SK-N-SH (cell line): ENCODE results near the gene IL32. TPM values are rescaled to one million over a fixed set of nuclear protein-coding genes. Genes with fewer than 3 reads are reported as not detected.

ENCODE experiments used
- CTCF ChIA-PET: fragments of 300-600, 350-600 bp; formaldehyde crosslinking; extraction: SDS; loops from one replicate; lab custom pipeline; 2021; lab: Yijun Ruan, JAX
- POLR2A ChIA-PET: fragments of 350-600 bp; sonication (Branson Sonifier 250); formaldehyde crosslinking; extraction: SDS; loops from one replicate; lab custom pipeline; 2020; ENCODE audit warnings: antibody characterized with exemption, inconsistent platforms; lab: Yijun Ruan, JAX
- DNase-seq: peaks from one replicate; pipeline ENCODE4 v3.0.0; 2012
- H2AFZ ChIP-seq: fragments of 200-600 bp; sonication (generic); 2 replicates; pipeline ENCODE4 v1.8.1; 2016; ENCODE audit warnings: antibody characterized with exemption, mild to moderate bottlenecking, low read depth
- H3F3A ChIP-seq: fragments of 200-600 bp; sonication (generic); replicated peaks from 2 replicates; pipeline ENCODE3; 2016; ENCODE audit warnings: antibody characterized with exemption, mild to moderate bottlenecking; ENCODE audit not compliant: insufficient read depth
- H3K27ac ChIP-seq, 2 experiments: fragments of 200-500 bp in 1 of 2; fragments of 200-600 bp in 1 of 2; sonication (Bioruptor generic) in 1 of 2; sonication (generic), shearing (Covaris generic) in 1 of 2; 2 replicates each; pipeline versions ENCODE4 v1.5.1 to v1.6.1; 2014 to 2016; ENCODE audit warnings: low read depth in 2 of 2, inconsistent platforms in 1 of 2, low read length in 1 of 2, mild to moderate bottlenecking in 1 of 2, mixed read lengths in 1 of 2
- H3K27me3 ChIP-seq: fragments of 200-600 bp; sonication (generic), shearing (Covaris generic); 2 replicates; pipeline ENCODE4 v1.6.1; 2016; ENCODE audit warnings: mixed run types; ENCODE audit not compliant: insufficient read depth
- H3K36me3 ChIP-seq, 2 experiments: fragments of 200-500 bp in 1 of 2; fragments of 200-600 bp in 1 of 2; sonication (Bioruptor generic) in 1 of 2; sonication (generic) in 1 of 2; replicated peaks in 1 of 2; 2 replicates each; pipeline versions ENCODE3 to v1.5.1; 2014 to 2016; ENCODE audit warnings: low read length in 1 of 2, mild to moderate bottlenecking in 1 of 2; ENCODE audit not compliant: insufficient read depth in 2 of 2, control insufficient read depth in 1 of 2
- H3K4me1 ChIP-seq, 2 experiments: fragments of 200-500 bp in 1 of 2; fragments of 200-600 bp in 1 of 2; sonication (Bioruptor generic) in 1 of 2; sonication (generic), shearing (Covaris generic) in 1 of 2; 2 replicates each; pipeline versions ENCODE4 v1.5.1 to v1.6.1; 2014 to 2016; ENCODE audit warnings: low read depth in 1 of 2, low read length in 1 of 2, mixed run types in 1 of 2; ENCODE audit not compliant: insufficient read depth in 2 of 2, control insufficient read depth in 1 of 2
- H3K4me2 ChIP-seq: fragments of 200-600 bp; sonication (generic), shearing (Covaris generic); 2 replicates; pipeline ENCODE4 v1.6.1; 2017; ENCODE audit warnings: mixed run types
- H3K4me3 ChIP-seq, 2 experiments: fragments of 200-500 bp in 1 of 2; fragments of 200-600 bp in 1 of 2; sonication (Bioruptor generic) in 1 of 2; sonication (generic), shearing (Covaris generic) in 1 of 2; 2 replicates each; pipeline versions ENCODE4 v1.5.1 to v1.8.1; 2014 to 2016; ENCODE audit warnings: low read depth in 2 of 2, inconsistent platforms in 1 of 2, low read length in 1 of 2, mild to moderate bottlenecking in 1 of 2, mixed read lengths in 1 of 2, moderate library complexity in 1 of 2
- H3K79me2 ChIP-seq: fragments of 200-600 bp; sonication (generic); 2 replicates; pipeline ENCODE4 v1.8.1; 2017; ENCODE audit warnings: mild to moderate bottlenecking; ENCODE audit not compliant: insufficient read depth
- H3K9ac ChIP-seq: fragments of 200-600 bp; sonication (generic); 2 replicates; pipeline ENCODE4 v1.6.1; 2017; ENCODE audit warnings: mixed run types
- H3K9me2 ChIP-seq: fragments of 200-600 bp; sonication (generic); 2 replicates; pipeline ENCODE4 v1.6.1; 2017; ENCODE audit warnings: mixed run types
- H3K9me3 ChIP-seq: fragments of 200-600 bp; sonication (generic); 2 replicates; pipeline ENCODE4 v1.6.1; 2017; ENCODE audit warnings: mixed run types, mild to moderate bottlenecking, moderate library complexity
- H4K20me1 ChIP-seq: fragments of 200-600 bp; sonication (generic); 2 replicates; pipeline ENCODE4 v1.6.1; 2017; ENCODE audit warnings: mild to moderate bottlenecking, mixed run types; ENCODE audit not compliant: insufficient read depth
- CHD2 ChIP-seq: fragments of 150-350 bp; IDR thresholded peaks from 2 replicates; pipeline ENCODE4 v1.6.1; 2018; ENCODE audit warnings: low read length; ENCODE audit not compliant: partially characterized antibody
- ELF1 ChIP-seq: IDR thresholded peaks from 2 replicates; pipeline ENCODE4 v1.4.0; 2012
- FOXJ3 ChIP-seq: sonication (generic); formaldehyde crosslinking; IDR thresholded peaks from 2 replicates; pipeline ENCODE4 v1.5.1; 2020; ENCODE audit warnings: mild to moderate bottlenecking, missing genetic modification reagents
- GABPA ChIP-seq: IDR thresholded peaks from 2 replicates; pipeline ENCODE4 v1.4.0; 2012; ENCODE audit warnings: low read depth, mild to moderate bottlenecking
- MAX ChIP-seq: IDR thresholded peaks from 2 replicates; pipeline ENCODE4 v1.4.0; 2012; ENCODE audit warnings: low read depth
- MXI1 ChIP-seq: IDR thresholded peaks from 2 replicates; pipeline ENCODE4 v1.6.1; 2012; ENCODE audit warnings: mild to moderate bottlenecking, low read depth, low read length, improper control_type of control experiment
- NFIC ChIP-seq: IDR thresholded peaks from 2 replicates; pipeline ENCODE4 v1.4.0; 2012; ENCODE audit warnings: borderline replicate concordance
- NRF1 ChIP-seq: IDR thresholded peaks from 2 replicates; pipeline ENCODE4 v1.6.1; 2012; ENCODE audit warnings: low read depth, mild to moderate bottlenecking, low read length
- PBX3 ChIP-seq: IDR thresholded peaks from 2 replicates; pipeline ENCODE4; 2012
- POLR2AphosphoS5 ChIP-seq: IDR thresholded peaks from 2 replicates; pipeline ENCODE4 v1.6.1; 2012; ENCODE audit warnings: low read depth, low read length
- REST ChIP-seq: IDR thresholded peaks from 2 replicates; pipeline ENCODE4 v1.6.1; 2012; ENCODE audit warnings: mild to moderate bottlenecking, low read depth, low read length, moderate library complexity
- TAF1 ChIP-seq: IDR thresholded peaks from 2 replicates; pipeline ENCODE4 v1.6.1; 2012; ENCODE audit warnings: low read depth, mild to moderate bottlenecking, low read length, moderate library complexity, borderline replicate concordance
- TEAD4 ChIP-seq: IDR thresholded peaks from 2 replicates; pipeline ENCODE4 v1.4.0; 2012; ENCODE audit warnings: mild to moderate bottlenecking, borderline replicate concordance; ENCODE audit not compliant: insufficient read depth
- USF1 ChIP-seq: IDR thresholded peaks from 2 replicates; pipeline ENCODE4 v1.4.0; 2012; ENCODE audit warnings: low read depth, borderline replicate concordance
- YY1 ChIP-seq: IDR thresholded peaks from 2 replicates; pipeline ENCODE4 v1.4.0; 2012; ENCODE audit warnings: low read depth, mild to moderate bottlenecking
- WGBS: methylation state at CpG from one replicate; pipeline ENCODE4 v1.1.6; 2017; ENCODE audit warnings: low lambda C conversion rate; 5-methylcytosine and 5-hydroxymethylcytosine counted together
- polyA plus RNA-seq, 3 experiments: library from polyadenylated mRNA; depleted of rRNA; stranded (reverse); fragments of >200 nt; gene quantifications; 2 replicates each; pipeline ENCODE4 v1.2.3, GENCODE V29; 2012

Gene IL32
- polyA plus RNA-seq, 1 of the 3 experiments (the other 2 are of a cell fraction): 26.4 TPM

- ChIA-PET CTCF (interaction anchor here (0.9 to 3.0 kb wide), 5 partner anchors 11 to 71 kb away, joined by 3 to 15 read pairs (median 8); partner anchors contain the start of gene ZNF205), POLR2A (no interaction called here)
- Histone ChIP-seq H3K79me2 (no peaks in the 10 kb centered on the region), H3K36me3 (no peaks in the 10 kb centered on the region), H3K27me3 (no peaks in the 10 kb centered on the region), H3K4me2 (no peak overlapping the region), H3K9me3 (no peaks in the 10 kb centered on the region), H3K9ac (no peak overlapping the region), H4K20me1 (no peaks in the 10 kb centered on the region), H3K4me3 (no peak overlapping the region), H3K27ac (no peak overlapping the region), H3K9me2 (no peaks in the 10 kb centered on the region), H2AFZ (no peak overlapping the region), H3F3A (peaks cover 7% of the 10 kb centered on the region), H3K4me1 (peaks cover 9 to 14% of the 10 kb centered on the region in 2 experiments; a peak in 2 of 4 replicates)
- DNase-seq: no peak
- TF ChIP-seq TEAD4: no peak
- WGBS: 85% methylated on average over 27 of the region's 27 CpGs
Measured at GRCh38 chr16:3101841-3102470, 36.5 kb downstream of the IL32 start.

GRCh38 chr16:3106205-3106928, 40.9 kb downstream of the IL32 start:
- CTCF ChIA-PET: interaction anchor here (1.1 to 3.6 kb wide), 6 partner anchors 8 to 75 kb away, joined by 3 to 16 read pairs (median 6); no protein-coding TSS in a partner anchor
- TF ChIP-seq MXI1 (peak; percentile 91), REST (0 out of 2 replicates have a peak, but pooled peaks have one; percentile 29), GABPA (peak; percentile 90), TAF1 (peak; percentile 90), NFIC (no peak), CHD2 (peak; percentile 68), ELF1 (peak; percentile 82), FOXJ3 (CRISPR knock-in tag) (0 out of 2 replicates have a peak, but pooled peaks have one; percentile 44), POLR2AphosphoS5 (peak; percentile 80), USF1 (0 out of 2 replicates have a peak, but pooled peaks have one; percentile 11), PBX3 (no peak), MAX (peak; percentile 56), NRF1 (no peak; the same call in 1 of the 2 replicates), YY1 (0 out of 2 replicates have a peak, but pooled peaks have one; percentile 33)
- 0% methylated on average over 23 of the region's 74 CpGs for WGBS

More at GRCh38 chr16:3106205-3106928, 40.9 kb downstream of the IL32 start:
- Histone ChIP-seq H3K9me3 (no peaks in the 10 kb centered on the region), H3K4me2 (peak overlapping the region; percentile 95), H3K27ac (peak overlapping the region in 1 of 2 experiments; percentile 75; a peak in 1 of 4 replicates), H3K9ac (peak overlapping the region; percentile 74), H3K4me3 (peak overlapping the region; percentile 62 to 73), H3K36me3 (no peaks in the 10 kb centered on the region), H2AFZ (peak overlapping the region; percentile 95; the same call in 1 of the 2 replicates), H3K79me2 (no peaks in the 10 kb centered on the region), H3K9me2 (no peaks in the 10 kb centered on the region), H3F3A (no peaks in the 10 kb centered on the region), H3K27me3 (no peaks in the 10 kb centered on the region), H3K4me1 (peaks cover 0 to 3% of the 10 kb centered on the region in 2 experiments; a peak in 1 of 4 replicates), H4K20me1 (no peaks in the 10 kb centered on the region)
- POLR2A ChIA-PET: interaction anchor here (0.9 to 1.2 kb wide), 3 partner anchors 13 to 635 kb away, joined by 3 read pairs; no protein-coding TSS in a partner anchor
- peak; percentile 99 for DNase-seq
